ENCODE measurements around the gene ERN1. TPM values are rescaled to one million over a fixed set of nuclear protein-coding genes. Genes with fewer than 3 reads are reported as not detected.
A peak's percentile ranks its signal among the peaks of the same experiment; 100 is the strongest.

Gene ERN1
- total and polyA plus RNA-seq, 2 of the 13 experiments (the other 11 are each of a cell fraction or from before 2014, with no cell fraction given) = 6.0 to 12.7 TPM

DNA sequence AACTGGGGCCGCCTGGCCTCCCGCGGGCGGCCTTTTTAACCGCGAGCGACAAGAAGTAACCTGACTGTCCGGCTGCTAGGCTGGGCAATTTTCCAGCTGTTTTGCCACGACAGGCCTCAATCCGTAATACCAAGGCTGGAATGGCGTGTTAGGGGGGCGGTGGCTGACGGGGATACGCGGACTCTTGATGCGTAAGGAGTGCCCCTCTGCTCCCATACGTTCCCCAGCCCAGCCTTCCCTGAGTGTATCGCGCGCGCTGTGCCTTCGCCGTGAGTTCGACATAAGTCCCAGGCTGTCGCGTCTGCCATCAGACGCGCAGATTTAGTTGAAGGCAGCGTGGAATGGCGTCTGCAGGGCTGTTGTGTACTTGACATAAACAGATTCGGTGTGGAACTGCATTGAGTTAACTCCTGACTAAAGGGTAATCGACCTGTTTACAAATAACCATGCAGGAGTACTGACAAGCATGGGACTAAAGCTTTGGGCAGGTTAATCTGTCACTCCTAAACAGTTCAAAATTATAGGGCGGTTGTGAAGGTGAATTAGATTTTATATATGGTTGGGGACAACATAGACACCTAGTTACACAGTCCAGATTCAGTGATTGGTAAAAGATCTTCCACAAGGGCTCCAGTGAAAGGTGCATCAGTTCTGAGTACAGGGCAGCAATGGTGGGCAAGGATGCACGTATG lies 16.6 kb upstream of the ERN1 start (continued):
- peak; percentile 13 for TF ChIP-seq ZNF883 (CRISPR knock-in tag; IDR thresholded peaks at IDR 0.05; ENCODE audit: not compliant biosample characterization)
- TF ChIP-seq DZIP1 (CRISPR knock-in tag; IDR thresholded peaks at IDR 0.05) = no peak
- TF ChIP-seq, protein P1, sequence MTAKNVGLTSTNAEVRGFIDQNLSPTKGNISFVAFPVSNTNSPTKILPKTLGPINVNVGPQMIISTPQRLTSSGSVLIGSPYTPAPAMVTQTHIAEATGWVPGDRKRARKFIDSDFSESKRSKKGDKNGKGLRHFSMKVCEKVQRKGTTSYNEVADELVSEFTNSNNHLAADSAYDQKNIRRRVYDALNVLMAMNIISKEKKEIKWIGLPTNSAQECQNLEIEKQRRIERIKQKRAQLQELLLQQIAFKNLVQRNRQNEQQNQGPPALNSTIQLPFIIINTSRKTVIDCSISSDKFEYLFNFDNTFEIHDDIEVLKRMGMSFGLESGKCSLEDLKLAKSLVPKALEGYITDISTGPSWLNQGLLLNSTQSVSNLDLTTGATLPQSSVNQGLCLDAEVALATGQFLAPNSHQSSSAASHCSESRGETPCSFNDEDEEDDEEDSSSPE (CRISPR knock-in tag; IDR thresholded peaks at IDR 0.05) = no peak
- TF ChIP-seq ZNF230 (CRISPR knock-in tag; IDR thresholded peaks at IDR 0.05) = peak; percentile 21; the same call in 1 of the 2 replicates
- TF ChIP-seq TOE1 (CRISPR knock-in tag; IDR thresholded peaks at IDR 0.05) = no peak; the same call in 1 of the 2 replicates
- TF ChIP-seq ZNF607 (CRISPR knock-in tag; IDR thresholded peaks at IDR 0.05; ENCODE audit: borderline replicate concordance) = peak; percentile 71
- TF ChIP-seq TAF15 (IDR thresholded peaks at IDR 0.05; ENCODE audit: low read depth, low read length, poor library complexity, severe bottlenecking) = peak; percentile 7
- TF ChIP-seq, protein P2, sequence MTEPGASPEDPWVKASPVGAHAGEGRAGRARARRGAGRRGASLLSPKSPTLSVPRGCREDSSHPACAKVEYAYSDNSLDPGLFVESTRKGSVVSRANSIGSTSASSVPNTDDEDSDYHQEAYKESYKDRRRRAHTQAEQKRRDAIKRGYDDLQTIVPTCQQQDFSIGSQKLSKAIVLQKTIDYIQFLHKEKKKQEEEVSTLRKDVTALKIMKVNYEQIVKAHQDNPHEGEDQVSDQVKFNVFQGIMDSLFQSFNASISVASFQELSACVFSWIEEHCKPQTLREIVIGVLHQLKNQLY (CRISPR knock-in tag; IDR thresholded peaks at IDR 0.05) = no peak
- TF ChIP-seq SAFB2 (CRISPR knock-in tag; IDR thresholded peaks at IDR 0.05; ENCODE audit: borderline replicate concordance, low read depth) = no peak
- TF ChIP-seq, protein P3, sequence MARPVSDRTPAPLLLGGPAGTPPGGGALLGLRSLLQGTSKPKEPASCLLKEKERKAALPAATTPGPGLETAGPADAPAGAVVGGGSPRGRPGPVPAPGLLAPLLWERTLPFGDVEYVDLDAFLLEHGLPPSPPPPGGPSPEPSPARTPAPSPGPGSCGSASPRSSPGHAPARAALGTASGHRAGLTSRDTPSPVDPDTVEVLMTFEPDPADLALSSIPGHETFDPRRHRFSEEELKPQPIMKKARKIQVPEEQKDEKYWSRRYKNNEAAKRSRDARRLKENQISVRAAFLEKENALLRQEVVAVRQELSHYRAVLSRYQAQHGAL (CRISPR knock-in tag; IDR thresholded peaks at IDR 0.05; ENCODE audit: not compliant biosample characterization) = no peak
- TF ChIP-seq NFE2 (CRISPR knock-in tag; IDR thresholded peaks at IDR 0.05) = no peak
- TF ChIP-seq AKNA (CRISPR knock-in tag; IDR thresholded peaks at IDR 0.05; ENCODE audit: borderline replicate concordance) = no peak
- TF ChIP-seq ZNF207 (IDR thresholded peaks at IDR 0.05; ENCODE audit: borderline replicate concordance) = no peak
- TF ChIP-seq REL (CRISPR knock-in tag; conservative IDR thresholded peaks at IDR 0.05) = peak; percentile 8; the same call in 1 of the 2 replicates
- TF ChIP-seq ARHGAP35 (CRISPR knock-in tag; IDR thresholded peaks at IDR 0.05; ENCODE audit: borderline replicate concordance) = no peak
- peak; percentile 71 for TF ChIP-seq ZFP91 (CRISPR knock-in tag; IDR thresholded peaks at IDR 0.05; ENCODE audit: borderline replicate concordance)

All from HepG2 (cell line).